IPS-18c (cell line): ENCODE measurements around the gene CLOCK.

ENCODE experiments used
- H3K4me3 ChIP-seq: 2 replicates; pipeline ENCODE4 v1.7.0; 2013; ENCODE audit warnings: low read depth, mild to moderate bottlenecking, low read length, moderate library complexity; ENCODE audit not compliant: insufficient read depth
- H3K9me3 ChIP-seq: one replicate; pipeline ENCODE4 v1.6.1; 2013; ENCODE audit warnings: mild to moderate bottlenecking, low read length, moderate library complexity; ENCODE audit not compliant: control insufficient read depth, insufficient read depth

CLOCK gene

DNA sequence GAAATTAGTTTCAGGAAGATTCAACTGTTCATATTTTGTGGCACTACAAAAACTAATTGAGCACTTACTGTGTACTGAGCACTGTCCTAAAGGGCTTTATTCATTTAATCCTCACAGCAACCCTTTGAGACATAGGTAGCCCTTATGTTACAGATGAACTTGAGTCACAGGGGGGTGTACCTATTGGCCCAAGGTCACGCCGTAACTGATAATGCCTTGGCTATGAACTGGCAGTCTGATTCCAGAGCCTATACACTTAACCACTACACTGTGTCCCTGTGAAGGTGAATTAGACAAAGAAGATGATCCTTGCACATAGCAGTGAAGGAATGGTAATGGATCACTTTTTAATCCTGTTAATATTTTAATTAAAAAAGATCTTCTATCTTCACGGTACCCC, 138.9 kb downstream of the CLOCK start:
- H3K9me3 ChIP-seq = no peaks in the 10 kb centered on the region
- no peak overlapping the region for H3K4me3 ChIP-seq

DNA sequence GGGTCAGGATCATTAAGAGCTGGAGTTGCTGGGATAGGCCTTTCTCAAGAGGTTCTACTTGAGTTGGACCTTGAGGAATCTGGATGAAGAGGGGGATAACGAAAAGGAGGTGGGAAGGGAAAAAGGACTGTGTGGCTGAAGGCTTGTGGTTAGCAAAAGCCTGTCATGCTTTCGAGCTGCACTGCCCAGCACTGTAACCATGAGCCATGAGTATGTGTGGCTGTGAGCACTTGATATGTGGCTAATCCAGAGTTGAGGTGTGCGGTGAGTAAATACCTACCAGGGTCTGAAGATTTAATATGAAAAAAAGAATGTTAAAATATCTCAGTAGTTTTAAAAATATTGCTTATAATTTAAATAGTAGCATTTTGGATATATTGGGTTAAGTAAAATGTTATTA, 139.6 kb downstream of the CLOCK start:
- H3K4me3 ChIP-seq = no peak overlapping the region
- H3K9me3 ChIP-seq = no peaks in the 10 kb centered on the region

DNA sequence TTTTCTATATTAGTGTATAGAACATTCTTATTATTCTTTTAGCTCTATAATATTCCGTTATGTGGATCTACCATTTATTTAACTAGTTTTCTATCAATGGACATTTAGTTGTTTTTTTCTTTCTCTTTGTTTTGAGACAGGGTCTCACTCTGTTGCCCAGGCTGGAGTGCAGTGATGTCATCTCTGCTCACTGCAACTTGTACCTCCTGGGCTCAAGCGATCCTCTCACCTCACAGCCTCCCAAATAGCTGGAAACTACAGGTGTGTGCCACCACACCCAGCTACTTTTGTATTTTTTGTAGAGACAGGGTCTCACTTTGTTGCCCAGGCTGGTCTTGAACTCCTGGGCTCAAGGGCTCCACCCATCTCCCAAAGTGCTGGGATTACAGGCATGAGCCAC, 140.2 kb downstream of the CLOCK start:
- H3K4me3 ChIP-seq = no peak overlapping the region

DNA sequence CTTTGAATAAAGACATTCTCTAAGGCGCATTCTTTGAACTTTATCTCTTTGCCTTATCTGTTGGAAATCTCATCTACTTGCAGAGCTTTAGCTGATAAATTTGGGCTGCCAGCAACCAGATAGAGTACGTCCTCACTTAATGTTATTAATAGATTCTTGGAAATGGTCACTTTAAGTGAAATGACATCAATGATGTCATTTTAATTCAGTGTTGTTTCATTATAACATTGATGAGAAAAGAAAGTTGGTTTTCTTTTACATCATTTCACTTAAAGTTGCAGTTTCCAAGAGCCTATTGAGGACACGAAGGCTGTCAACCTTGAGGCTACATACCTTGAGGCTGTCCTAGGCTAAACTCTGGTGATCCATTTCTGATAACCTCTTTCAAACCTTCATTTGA, 141.6 kb downstream of the CLOCK start:
- no peak overlapping the region for H3K4me3 ChIP-seq
- no peaks in the 10 kb centered on the region for H3K9me3 ChIP-seq

More for the DNA sequence above, 140.2 kb downstream of the CLOCK start:
- H3K9me3 ChIP-seq = no peaks in the 10 kb centered on the region

DNA sequence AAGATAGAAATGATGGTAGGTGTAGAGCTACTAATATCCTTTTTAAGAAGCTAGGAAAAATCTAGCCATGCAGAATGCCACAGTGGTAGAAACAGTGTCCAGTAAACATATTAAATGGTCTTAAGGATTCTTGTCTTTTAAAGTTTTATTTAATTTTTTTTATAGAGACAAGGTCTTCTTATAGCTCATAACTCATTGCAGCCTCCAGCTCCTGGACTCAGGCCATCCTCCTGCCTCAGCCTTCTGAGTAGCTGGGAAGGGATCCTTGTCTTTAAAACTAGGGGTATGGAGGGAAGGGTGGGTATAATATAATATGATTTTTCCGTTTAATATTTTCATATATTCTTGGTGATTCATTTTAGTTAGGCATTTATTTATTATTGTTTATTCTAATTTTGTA, 147.1 kb downstream of the CLOCK start:
- Histone ChIP-seq H3K4me3 (no peak overlapping the region), H3K9me3 (no peaks in the 10 kb centered on the region)

DNA sequence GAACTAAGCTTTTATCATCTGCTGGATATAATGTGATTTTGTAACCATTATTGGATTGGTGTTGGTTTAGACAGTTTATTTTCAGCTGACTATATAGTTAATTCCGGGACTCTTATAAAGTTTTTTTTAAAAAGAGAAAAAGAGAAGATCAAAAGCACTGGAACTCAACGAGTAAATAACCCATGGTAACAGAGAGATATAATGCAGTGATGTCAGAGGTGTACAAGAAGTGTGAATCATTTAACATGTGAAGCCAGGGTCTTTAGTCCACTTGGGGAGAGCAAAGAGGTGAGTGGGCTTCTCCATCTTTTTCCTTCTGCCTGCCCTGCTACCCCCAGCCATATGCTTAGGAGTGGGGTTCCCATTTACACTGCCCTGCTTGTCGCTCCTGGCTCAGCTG, 147.7 kb downstream of the CLOCK start:
- Histone ChIP-seq H3K4me3 (no peak overlapping the region), H3K9me3 (no peaks in the 10 kb centered on the region)

DNA sequence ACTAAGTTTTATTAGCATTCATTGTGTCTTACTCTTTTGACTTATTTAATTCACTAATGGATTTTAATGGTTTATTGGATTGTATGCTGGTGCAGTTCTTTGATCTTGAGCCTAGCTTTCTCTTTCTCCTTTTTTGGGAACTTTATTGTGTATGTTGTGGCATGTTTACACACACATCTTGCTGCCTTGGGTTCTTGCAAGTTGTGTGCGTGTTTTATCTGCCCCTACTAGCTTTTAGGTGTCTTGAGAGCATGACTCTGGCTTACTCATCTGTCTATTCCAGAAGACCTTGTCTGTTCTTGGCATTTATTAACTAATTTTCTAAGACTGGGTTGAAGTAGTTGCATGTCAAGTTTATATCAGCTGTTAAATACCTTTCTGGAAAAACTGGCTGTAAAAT, 148.2 kb downstream of the CLOCK start:
- H3K4me3 ChIP-seq = peak overlapping the region; percentile 50
- no peaks in the 10 kb centered on the region for H3K9me3 ChIP-seq

DNA sequence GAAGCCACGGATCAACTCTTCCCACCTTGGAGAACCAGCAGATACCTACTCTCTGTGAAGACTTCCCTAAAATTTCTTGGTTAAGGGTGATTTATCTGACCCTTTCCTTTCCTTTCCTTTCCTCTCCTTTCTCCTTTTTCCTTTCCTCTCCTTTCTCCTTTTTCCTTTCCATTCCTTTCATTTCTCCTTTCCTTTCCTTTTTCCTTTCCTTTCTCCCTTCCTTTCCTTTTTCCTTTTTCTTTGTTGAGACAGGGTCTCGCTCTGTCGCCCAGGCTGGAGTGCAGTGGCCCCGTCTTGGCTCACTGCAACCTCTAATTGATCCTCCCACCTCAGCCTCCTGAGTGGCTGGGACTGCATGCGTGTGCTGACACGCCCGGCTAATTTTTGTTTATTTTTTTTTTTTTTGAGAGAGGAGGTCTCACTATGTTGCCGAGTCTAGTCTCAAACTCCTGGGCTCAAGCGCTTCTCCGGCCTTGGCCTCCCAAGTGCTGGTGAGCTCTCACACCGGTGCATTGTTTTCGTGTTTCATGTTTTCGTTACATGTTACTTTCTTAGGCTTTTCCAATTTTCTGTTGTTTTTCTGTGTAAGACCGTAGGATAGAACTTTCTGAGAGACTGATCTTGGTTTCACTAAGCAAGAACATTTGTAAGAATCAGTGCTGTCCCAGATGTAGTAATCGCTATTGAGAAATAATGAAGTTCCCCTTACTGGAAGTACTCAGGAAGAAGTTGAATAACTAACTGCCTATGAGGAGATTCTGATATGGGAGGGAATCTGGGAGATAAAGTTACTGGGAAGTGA, 149.0 kb downstream of the CLOCK start:
- H3K4me3 ChIP-seq = peak overlapping the region; percentile 50

DNA sequence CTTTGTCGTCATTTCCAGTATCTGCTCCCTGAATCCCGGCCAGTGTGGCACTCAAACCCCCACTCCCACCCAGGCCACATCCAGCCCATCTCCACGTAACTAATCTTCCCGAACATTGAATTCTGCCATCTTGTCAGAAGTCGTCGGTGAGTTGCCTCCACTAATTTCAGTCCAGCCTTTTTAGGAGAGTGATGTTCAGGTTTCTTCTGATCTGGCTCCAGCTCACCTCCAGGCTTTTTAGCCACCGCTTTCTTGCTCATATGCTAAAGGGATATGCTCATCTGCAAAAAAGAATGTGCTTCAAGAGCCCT, 149.6 kb downstream of the CLOCK start:
- H3K9me3 ChIP-seq = no peaks in the 10 kb centered on the region
- peak overlapping the region; percentile 50 for H3K4me3 ChIP-seq

More for the DNA sequence above, 149.0 kb downstream of the CLOCK start:
- H3K9me3 ChIP-seq = no peaks in the 10 kb centered on the region

DNA sequence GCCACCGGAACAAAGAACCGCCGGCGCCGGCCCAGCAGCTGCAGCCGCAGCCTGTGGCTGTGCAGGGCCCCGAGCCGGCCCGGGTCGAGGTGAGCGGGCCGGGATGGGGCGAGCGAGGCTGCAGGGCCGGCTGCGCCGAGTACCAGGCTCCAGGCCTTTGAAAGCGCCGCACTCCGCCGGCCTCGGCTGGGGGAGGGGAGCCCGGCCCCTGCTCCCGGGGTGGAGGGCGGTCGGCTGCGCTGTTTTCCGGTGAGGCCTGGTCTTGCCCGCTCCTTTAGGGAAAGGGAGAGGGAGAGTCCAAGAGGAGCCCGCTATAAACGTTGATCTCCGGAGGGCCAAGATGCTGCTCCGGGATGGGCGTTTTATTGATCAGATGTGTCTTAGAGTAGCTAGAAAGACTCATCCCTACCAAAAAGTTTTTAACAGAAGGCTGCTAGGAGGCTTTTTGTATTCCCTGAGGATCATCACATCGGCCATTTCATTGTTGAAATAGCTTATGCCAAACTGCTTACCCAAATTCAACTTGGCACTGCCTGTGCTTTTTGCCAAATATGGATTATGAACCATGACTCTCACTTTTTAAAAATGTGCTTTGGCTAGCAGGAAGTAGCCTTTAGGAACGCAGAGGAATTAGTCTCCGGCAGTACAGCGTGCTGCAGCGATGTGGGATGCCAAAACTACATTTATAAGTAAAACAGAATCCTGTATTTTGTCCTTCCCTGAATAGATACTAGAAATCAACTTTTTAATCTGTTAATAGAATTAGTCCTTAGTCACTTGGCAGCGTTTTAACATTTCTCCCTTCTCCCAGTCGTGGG, 150.2 kb downstream of the CLOCK start:
- H3K9me3 ChIP-seq = no peaks in the 10 kb centered on the region
- H3K4me3 ChIP-seq = peak overlapping the region; percentile 50

DNA sequence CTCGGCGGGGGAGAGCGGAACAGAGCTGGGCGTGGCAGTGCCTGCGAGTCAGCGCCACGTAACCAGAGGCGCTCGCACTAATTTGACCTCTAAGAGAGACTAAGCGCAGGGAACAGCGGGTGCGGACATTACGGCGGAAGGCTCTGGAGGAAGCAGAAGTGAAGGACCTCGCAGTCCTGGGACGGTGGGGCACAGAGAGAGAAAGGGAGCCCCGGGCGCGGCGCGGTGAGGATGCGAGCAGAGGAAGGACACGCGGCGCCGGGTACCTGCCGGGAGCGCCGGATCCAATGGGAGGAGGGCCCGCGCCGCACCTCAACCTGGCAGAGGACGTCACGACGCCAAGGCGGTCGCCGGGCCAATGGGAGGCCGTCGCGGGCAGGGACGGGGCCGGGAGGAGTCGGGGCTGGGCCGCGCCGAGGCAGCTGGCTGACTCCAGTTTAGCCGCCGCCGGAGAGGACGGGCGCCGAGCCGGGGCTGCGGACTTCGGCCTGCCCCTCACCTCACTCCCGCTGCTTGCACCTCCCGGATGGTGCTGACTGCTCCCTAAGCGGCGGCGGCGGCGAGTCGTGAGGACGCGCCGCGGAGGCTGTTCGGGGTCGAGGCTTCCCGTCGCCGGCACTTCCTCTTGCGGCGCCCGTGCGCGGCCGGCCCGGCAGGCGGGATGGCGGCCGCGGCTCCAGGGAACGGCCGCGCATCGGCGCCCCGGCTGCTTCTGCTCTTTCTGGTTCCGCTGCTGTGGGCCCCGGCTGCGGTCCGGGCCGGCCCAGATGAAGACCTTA, 151.0 kb downstream of the CLOCK start, which contains the start of gene TMEM165:
Gene TMEM165 (plus strand): TSS at position 429 of the 779 bp plus-strand sequence. CDS start 233 bp downstream, at position 662.
- Histone ChIP-seq H3K9me3 (no peaks in the 10 kb centered on the region), H3K4me3 (peak within 1 kb of the TSS; percentile 50)

DNA sequence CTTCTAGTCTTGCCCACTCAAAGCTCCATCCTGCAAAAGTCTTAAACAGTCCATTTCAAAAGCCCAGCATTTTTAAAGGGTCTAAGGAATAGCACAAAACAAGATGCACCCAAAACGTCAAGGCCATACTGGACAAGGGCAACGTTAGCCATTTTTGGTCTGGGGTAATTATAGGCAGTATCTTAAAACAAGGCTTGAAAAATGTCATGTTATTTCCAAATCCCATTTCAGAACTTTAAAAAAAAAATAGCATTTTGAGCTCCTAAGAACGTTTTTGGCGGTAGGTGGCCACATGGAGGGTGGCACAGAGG, 151.5 kb downstream of the CLOCK start:
- no peaks in the 10 kb centered on the region for H3K9me3 ChIP-seq
- peak overlapping the region; percentile 50 for H3K4me3 ChIP-seq

DNA sequence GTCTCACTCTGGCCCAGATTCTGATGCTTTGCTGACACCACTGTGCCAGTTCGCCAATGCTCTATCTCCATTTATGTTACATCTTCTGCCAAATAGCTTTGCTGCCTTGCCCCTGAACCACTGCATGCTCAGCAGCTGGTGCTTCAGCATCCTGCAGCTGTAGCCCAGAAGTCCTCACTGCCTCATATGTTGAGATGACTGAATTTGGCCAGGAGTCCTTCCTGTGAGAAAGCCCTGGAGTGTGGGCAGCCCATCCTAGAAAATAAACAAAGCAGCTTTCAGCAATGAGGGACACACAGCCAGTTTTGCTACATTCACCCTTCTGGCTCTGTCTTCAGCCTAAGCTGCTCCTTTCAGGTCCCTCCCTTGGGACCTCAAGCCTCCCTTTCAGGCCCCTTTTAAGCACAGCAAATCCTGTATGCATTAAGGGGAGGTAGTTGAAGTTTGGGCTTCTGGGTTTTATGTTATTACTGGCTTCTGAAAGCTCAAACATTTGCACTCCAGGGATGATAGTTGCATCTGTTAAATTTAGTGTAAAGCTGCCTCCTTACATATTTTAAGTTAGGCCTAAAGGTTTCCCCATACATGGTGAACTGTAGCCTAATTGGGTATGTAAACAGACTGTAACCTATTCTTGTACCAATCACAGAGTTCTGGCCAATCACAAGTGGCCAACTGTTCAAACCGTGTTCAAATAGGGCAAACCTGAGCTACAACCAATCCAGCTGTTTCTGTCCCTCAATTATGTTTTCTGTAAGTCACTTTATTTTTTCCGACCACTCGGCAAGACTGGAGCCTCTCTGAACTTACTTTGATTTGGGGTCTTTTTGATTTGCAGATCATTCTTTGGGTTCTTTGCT, 153.0 kb downstream of the CLOCK start:
- no peak overlapping the region for H3K4me3 ChIP-seq
- no peaks in the 10 kb centered on the region for H3K9me3 ChIP-seq

DNA sequence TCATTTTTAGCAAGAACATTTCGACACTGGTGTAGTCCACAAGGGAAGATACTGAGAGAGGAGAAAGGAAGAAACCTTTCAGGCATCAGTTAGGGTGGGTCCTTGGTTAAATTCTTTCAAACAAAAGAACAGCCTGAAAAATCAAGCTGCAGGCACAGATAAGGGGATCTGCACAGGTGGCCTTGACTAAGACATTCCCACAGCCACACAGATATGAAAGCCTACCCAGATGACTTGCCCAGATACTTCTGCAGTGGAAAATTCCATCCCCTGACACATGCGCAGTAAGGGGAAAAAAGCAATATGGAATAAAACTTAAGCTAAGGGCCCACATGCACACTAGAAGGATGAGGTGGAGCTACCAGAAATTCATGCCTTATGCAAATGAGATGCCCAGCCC, 159.9 kb downstream of the CLOCK start:
- Histone ChIP-seq H3K9me3 (no peaks in the 10 kb centered on the region), H3K4me3 (no peak overlapping the region)

DNA sequence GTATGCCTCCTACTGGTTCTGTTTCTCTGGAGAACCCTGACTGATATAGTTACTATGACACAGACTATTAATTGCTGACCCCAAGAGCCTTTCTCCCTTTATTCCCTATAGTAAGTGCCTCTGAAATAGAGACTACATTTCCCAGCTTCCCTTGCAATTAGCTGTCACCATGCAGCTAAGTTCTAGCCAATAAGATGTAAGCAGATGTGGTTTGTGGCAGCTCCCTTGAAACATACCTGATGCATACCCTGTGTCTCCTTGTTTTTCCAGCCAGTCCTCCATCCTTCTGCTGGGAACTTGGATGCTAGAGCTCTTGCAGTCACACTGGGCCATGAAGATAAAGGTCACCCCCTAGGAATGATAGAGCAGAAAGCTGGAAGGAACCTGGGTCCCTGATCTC, 160.6 kb downstream of the CLOCK start:
- H3K4me3 ChIP-seq = no peak overlapping the region
- H3K9me3 ChIP-seq = no peaks in the 10 kb centered on the region

DNA sequence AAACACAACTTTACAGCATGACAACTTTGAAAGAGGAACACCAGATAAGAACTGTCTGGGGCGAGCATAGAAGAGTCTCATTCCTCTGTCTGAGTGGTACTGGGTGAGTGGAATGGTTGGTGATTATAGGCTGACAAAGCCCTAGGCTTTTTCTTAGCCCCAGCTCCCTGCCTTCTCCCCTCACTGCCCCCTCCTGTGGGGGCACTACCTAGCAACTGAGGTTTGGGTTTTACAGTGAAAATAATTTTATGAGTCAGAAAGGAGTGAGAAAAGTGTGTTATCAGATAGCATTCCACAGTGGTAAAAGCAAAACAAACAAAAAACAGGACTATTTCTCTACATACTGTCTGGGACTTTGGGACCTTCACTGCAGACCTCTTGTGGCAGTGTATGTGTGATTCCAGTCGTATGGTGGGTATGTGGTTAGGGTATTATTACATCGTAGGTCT, 161.5 kb downstream of the CLOCK start:
- Histone ChIP-seq H3K9me3 (no peaks in the 10 kb centered on the region), H3K4me3 (no peak overlapping the region)

DNA sequence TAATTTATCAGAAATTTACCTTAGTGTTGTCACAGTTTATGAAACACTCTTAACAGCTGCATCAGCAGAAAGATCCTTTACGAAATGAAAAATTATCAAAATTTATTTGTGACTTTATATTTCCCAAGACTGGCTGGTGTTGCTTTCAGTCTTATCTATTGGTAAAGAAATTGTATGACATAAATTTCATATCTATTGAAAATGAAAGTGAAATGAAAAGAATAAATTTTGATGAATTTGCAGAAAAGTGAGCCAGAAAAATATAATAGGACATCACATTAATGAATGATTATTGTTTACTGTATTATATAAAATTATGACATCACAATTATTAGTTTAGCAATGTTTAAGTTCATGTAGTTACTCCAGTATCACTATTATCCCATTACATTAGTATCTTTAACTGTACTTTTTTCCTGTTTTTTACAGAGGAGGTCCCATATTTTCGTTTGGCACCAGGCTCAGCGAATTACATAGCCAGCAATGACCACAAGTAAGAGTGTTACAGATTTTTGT, 164.2 kb downstream of the CLOCK start:
- Histone ChIP-seq H3K9me3 (no peaks in the 10 kb centered on the region), H3K4me3 (no peak overlapping the region)
